GM19463 (cell line): ENCODE data around the gene HDAC9.

Source experiments
- ATAC-seq: cut with Tn5 transposase; IDR thresholded peaks from one replicate; pipeline ENCODE4 v1.9.1; 2021; ENCODE audit warnings: mild to moderate bottlenecking, moderate library complexity; ENCODE audit not compliant: unreplicated experiment

The HDAC9 gene

GRCh38 chr7:18653381-18654155 lies 158.0 kb downstream of the HDAC9 start:
- ATAC-seq = no peak

- ATAC-seq = no peak
Measured at GRCh38 chr7:18654709-18655108, 159.2 kb downstream of the HDAC9 start.

- ATAC-seq = no peak
Measured at GRCh38 chr7:18655506-18655905, 160.0 kb downstream of the HDAC9 start.

- ATAC-seq = no peak
Measured at GRCh38 chr7:18655912-18656311, 160.4 kb downstream of the HDAC9 start.

GRCh38 chr7:18656362-18656761 lies 160.8 kb downstream of the HDAC9 start:
- no peak for ATAC-seq

- no peak for ATAC-seq
Measured at GRCh38 chr7:18659746-18660145, 164.2 kb downstream of the HDAC9 start.

GRCh38 chr7:18663321-18663720 lies 167.8 kb downstream of the HDAC9 start:
- ATAC-seq = no peak

GRCh38 chr7:18666107-18666728 lies 170.7 kb downstream of the HDAC9 start:
- peak; percentile 100 for ATAC-seq

GRCh38 chr7:18667466-18667865 lies 171.9 kb downstream of the HDAC9 start:
- no peak for ATAC-seq

- ATAC-seq = no peak
Measured at GRCh38 chr7:18671176-18671575, 175.6 kb downstream of the HDAC9 start.

- ATAC-seq = no peak
Measured at GRCh38 chr7:18675579-18675978, 180.0 kb downstream of the HDAC9 start.

- no peak for ATAC-seq
Measured at GRCh38 chr7:18679261-18679660, 183.7 kb downstream of the HDAC9 start.

GRCh38 chr7:18680576-18680975 lies 185.0 kb downstream of the HDAC9 start:
- ATAC-seq = no peak

- ATAC-seq = no peak
Measured at GRCh38 chr7:18684916-18685315, 189.4 kb downstream of the HDAC9 start.

GRCh38 chr7:18685971-18686370 lies 190.4 kb downstream of the HDAC9 start:
- no peak for ATAC-seq

- no peak for ATAC-seq
Measured at GRCh38 chr7:18689551-18689950, 194.0 kb downstream of the HDAC9 start.

GRCh38 chr7:18693406-18693805 lies 197.9 kb downstream of the HDAC9 start:
- no peak for ATAC-seq

- no peak for ATAC-seq
Measured at GRCh38 chr7:18693816-18694215, 198.3 kb downstream of the HDAC9 start.

- no peak for ATAC-seq
Measured at GRCh38 chr7:18694484-18694883, 198.9 kb downstream of the HDAC9 start.

GRCh38 chr7:18694911-18695310 lies 199.4 kb downstream of the HDAC9 start:
- no peak for ATAC-seq

GRCh38 chr7:18698258-18698734 lies 202.7 kb downstream of the HDAC9 start:
- no peak for ATAC-seq

GRCh38 chr7:18700147-18700546 lies 204.6 kb downstream of the HDAC9 start:
- no peak for ATAC-seq
